ENCODE measurements around the gene CGB7. TPM values are rescaled to one million over a fixed set of nuclear protein-coding genes. Genes with fewer than 3 reads are reported as not detected.

CGB7 gene
- total and polyA plus RNA-seq, 8 donors = 0.38 TPM; not detected in 7

GRCh38 chr19:49004964-49005614, 52.5 kb downstream of the CGB7 start:
- DNase-seq (no peak), ATAC-seq (no peak), FAIRE-seq (no peak)
- no peak overlapping the region for H3K27ac ChIP-seq
- TF ChIP-seq CTCF (IDR thresholded peaks at IDR 0.05) = no peak
- H3K4me1 ChIP-seq = no peaks in the 10 kb centered on the region
- peaks cover 0 to 12% (median 9%) of the 10 kb centered on the region in 3 donors for H3K36me3 ChIP-seq
- intact Hi-C loops (cut with DNase I) = no loop called here
- 87 to 89% methylated on average over 7 of the region's 7 CpGs for WGBS, 2 donors
- no peaks in the 10 kb centered on the region for H3K9me3 ChIP-seq
- H3K4me3 ChIP-seq = no peak overlapping the region
- no peaks in the 10 kb centered on the region for H3K27me3 ChIP-seq

Small RNA genes lying within 50 kb of the gene (microRNA-seq; reads per million reads assigned to microRNA genes)
- 0 reads per million in 2 donors for gene MIR6798

Other genes starting within 250 kb of the CGB7 start
- gene BCAT2, start 246.7 kb downstream of the CGB7 start, total RNA-seq = 10 to 100 TPM; 26.6 to 53.8 (median 36.3) TPM
- 10 to 100 TPM; 59.7 to 91.8 TPM for gene BCAT2, start 246.7 kb downstream of the CGB7 start, polyA plus RNA-seq
- 1 to 10 TPM in 4 of 6 donors, under 1 TPM in 2; 0.69 to 4.0 (median 1.7) TPM for gene HSD17B14, start 221.3 kb downstream of the CGB7 start, total RNA-seq
- 10 to 100 TPM in 1 of 2 donors, 1 to 10 TPM in 1; 8.5 to 25.4 TPM for gene HSD17B14, start 221.3 kb downstream of the CGB7 start, polyA plus RNA-seq
- gene PLEKHA4, start 189.1 kb downstream of the CGB7 start, total RNA-seq = 10 to 100 TPM in 2 of 6 donors, 1 to 10 TPM in 4; 5.9 to 19.7 (median 8.7) TPM
- gene PLEKHA4, start 189.1 kb downstream of the CGB7 start, polyA plus RNA-seq = 10 to 100 TPM; 18.2 to 28.3 TPM
- 10 to 100 TPM in 5 of 6 donors, 1 to 10 TPM in 1; 8.1 to 20.6 (median 12.4) TPM for gene PPP1R15A, start 185.3 kb downstream of the CGB7 start, total RNA-seq
- gene PPP1R15A, start 185.3 kb downstream of the CGB7 start, polyA plus RNA-seq = 10 to 100 TPM; 28.2 to 53.2 TPM
- under 1 TPM in 1 of 6 donors, not detected in 5; 0.35 TPM for gene TULP2, start 159.0 kb downstream of the CGB7 start, total RNA-seq
- gene TULP2, start 159.0 kb downstream of the CGB7 start, polyA plus RNA-seq = not detected
- gene NUCB1, start 157.4 kb downstream of the CGB7 start, total RNA-seq = 100 to 1,000 TPM in 2 of 6 donors, 10 to 100 TPM in 4; 60.9 to 136 (median 79.8) TPM
- gene NUCB1, start 157.4 kb downstream of the CGB7 start, polyA plus RNA-seq = 100 to 1,000 TPM; 103 to 118 TPM
- under 1 TPM in 1 of 6 donors, not detected in 5; 0.28 TPM for gene DHDH, start 124.0 kb downstream of the CGB7 start, total RNA-seq
- gene DHDH, start 124.0 kb downstream of the CGB7 start, polyA plus RNA-seq = 1 to 10 TPM in 1 of 2 donors, under 1 TPM in 1; 0.30 to 1.0 TPM
- 10 to 100 TPM; 20.3 to 41.5 (median 28.0) TPM for gene BAX, start 102.9 kb downstream of the CGB7 start, total RNA-seq
- 10 to 100 TPM; 43.5 to 48.1 TPM for gene BAX, start 102.9 kb downstream of the CGB7 start, polyA plus RNA-seq
- 1,000 to 10,000 TPM in 1 of 6 donors, 100 to 1,000 TPM in 5; 394 to 1,427 (median 690) TPM for gene FTL, start 92.4 kb downstream of the CGB7 start, total RNA-seq
- 1,000 to 10,000 TPM; 1,427 to 1,473 TPM for gene FTL, start 92.4 kb downstream of the CGB7 start, polyA plus RNA-seq
- gene GYS1, start 64.4 kb downstream of the CGB7 start, total RNA-seq = 10 to 100 TPM in 4 of 6 donors, 1 to 10 TPM in 2; 7.3 to 14.6 (median 12.2) TPM
- gene GYS1, start 64.4 kb downstream of the CGB7 start, polyA plus RNA-seq = 10 to 100 TPM; 14.5 to 18.2 TPM
- 10 to 100 TPM; 17.0 to 38.0 (median 29.1) TPM for gene RUVBL2, start 63.9 kb downstream of the CGB7 start, total RNA-seq
- gene RUVBL2, start 63.9 kb downstream of the CGB7 start, polyA plus RNA-seq = 10 to 100 TPM; 43.9 to 44.9 TPM
- 1 to 10 TPM in 5 of 6 donors, under 1 TPM in 1; 0.98 to 6.6 (median 3.5) TPM for gene LHB, start 40.7 kb downstream of the CGB7 start, total RNA-seq
- 10 to 100 TPM; 30.1 to 54.4 TPM for gene LHB, start 40.7 kb downstream of the CGB7 start, polyA plus RNA-seq
- gene CGB3, start 33.4 kb downstream of the CGB7 start, total RNA-seq = not detected
- not detected for gene CGB3, start 33.4 kb downstream of the CGB7 start, polyA plus RNA-seq
- gene CGB2, start 25.9 kb downstream of the CGB7 start, total RNA-seq = not detected
- not detected for gene CGB2, start 25.9 kb downstream of the CGB7 start, polyA plus RNA-seq
- gene CGB1, start 20.9 kb downstream of the CGB7 start, total RNA-seq = not detected
- not detected for gene CGB1, start 20.9 kb downstream of the CGB7 start, polyA plus RNA-seq
- gene CGB5, start 13.9 kb downstream of the CGB7 start, total RNA-seq = not detected
- gene CGB5, start 13.9 kb downstream of the CGB7 start, polyA plus RNA-seq = not detected
- gene CGB8, start 8.6 kb downstream of the CGB7 start, total RNA-seq = not detected
- gene CGB8, start 8.6 kb downstream of the CGB7 start, polyA plus RNA-seq = not detected
- not detected for gene NTF4, start 7.1 kb upstream of the CGB7 start, total RNA-seq
- under 1 TPM in 1 of 2 donors, not detected in 1; 0.09 TPM for gene NTF4, start 7.1 kb upstream of the CGB7 start, polyA plus RNA-seq
- not detected for gene KCNA7, start 14.9 kb upstream of the CGB7 start, total RNA-seq
- not detected for gene KCNA7, start 14.9 kb upstream of the CGB7 start, polyA plus RNA-seq
- 100 to 1,000 TPM in 5 of 6 donors, 10 to 100 TPM in 1; 87.9 to 205 (median 136) TPM for gene SNRNP70, start 27.7 kb upstream of the CGB7 start, total RNA-seq
- gene SNRNP70, start 27.7 kb upstream of the CGB7 start, polyA plus RNA-seq = 100 to 1,000 TPM; 799 to 883 TPM
- 1 to 10 TPM; 4.7 to 6.5 (median 4.9) TPM for gene LIN7B, start 56.6 kb upstream of the CGB7 start, total RNA-seq
- 10 to 100 TPM; 19.1 to 20.7 TPM for gene LIN7B, start 56.6 kb upstream of the CGB7 start, polyA plus RNA-seq
- 1 to 10 TPM; 1.4 to 2.1 (median 1.6) TPM for gene C19orf73, start 61.4 kb upstream of the CGB7 start, total RNA-seq
- gene C19orf73, start 61.4 kb upstream of the CGB7 start, polyA plus RNA-seq = 1 to 10 TPM; 4.9 to 9.8 TPM
- gene PPFIA3, start 61.8 kb upstream of the CGB7 start, total RNA-seq = 1 to 10 TPM; 4.1 to 8.0 (median 6.0) TPM
- gene PPFIA3, start 61.8 kb upstream of the CGB7 start, polyA plus RNA-seq = 10 to 100 TPM; 27.4 to 39.7 TPM
- under 1 TPM in 5 of 6 donors, not detected in 1; 0.09 to 0.79 (median 0.25) TPM for gene HRC, start 97.6 kb upstream of the CGB7 start, total RNA-seq
- gene HRC, start 97.6 kb upstream of the CGB7 start, polyA plus RNA-seq = under 1 TPM; 0.53 to 0.61 TPM
- gene TRPM4, start 100.0 kb upstream of the CGB7 start, total RNA-seq = 10 to 100 TPM; 11.8 to 29.7 (median 15.2) TPM
- gene TRPM4, start 100.0 kb upstream of the CGB7 start, polyA plus RNA-seq = 10 to 100 TPM; 19.2 to 47.1 TPM

Data from pancreas (tissue), 10 donors.